Glomerular endothelial cell (primary cell): ENCODE measurements around the gene PKDREJ. TPM values are rescaled to one million over a fixed set of nuclear protein-coding genes. Genes with fewer than 3 reads are reported as not detected.

Source experiments
- DNase-seq: peaks from one replicate; pipeline ENCODE4 v3.0.0-alpha.2; 2011; ENCODE audit warnings: low read depth, low spot score; ENCODE audit errors: extremely low read depth
- total RNA-seq: library from RNA; depleted of rRNA; stranded (reverse); fragments of >200 nt; gene quantifications from 2 replicates; pipeline ENCODE4 v1.2.3, GENCODE V29; 2015

PKDREJ gene
- total RNA-seq, 1 donor from 2014 or later: not detected

GRCh38 chr22:46290121-46290842, 27.1 kb upstream of the PKDREJ start:
- no peak for DNase-seq

- no peak for DNase-seq
Measured at GRCh38 chr22:46289244-46289891, 26.2 kb upstream of the PKDREJ start.

GRCh38 chr22:46288846-46289243, 25.7 kb upstream of the PKDREJ start:
- no peak for DNase-seq

GRCh38 chr22:46287873-46288751, 25.0 kb upstream of the PKDREJ start:
- DNase-seq: no peak

- DNase-seq: no peak
Measured at GRCh38 chr22:46286941-46287872, 24.1 kb upstream of the PKDREJ start.

- no peak for DNase-seq
Measured at GRCh38 chr22:46286006-46286405, 22.9 kb upstream of the PKDREJ start.

- DNase-seq: no peak
Measured at GRCh38 chr22:46281866-46282678, 18.9 kb upstream of the PKDREJ start.

- no peak for DNase-seq
Measured at GRCh38 chr22:46280999-46281623, 18.0 kb upstream of the PKDREJ start.

- no peak for DNase-seq
Measured at GRCh38 chr22:46280063-46280817, 17.1 kb upstream of the PKDREJ start.

GRCh38 chr22:46278656-46279645, 15.8 kb upstream of the PKDREJ start:
- no peak for DNase-seq

- no peak for DNase-seq
Measured at GRCh38 chr22:46276563-46276962, 13.4 kb upstream of the PKDREJ start.

- no peak for DNase-seq
Measured at GRCh38 chr22:46275455-46276122, 12.4 kb upstream of the PKDREJ start.

GRCh38 chr22:46274381-46274780, 11.2 kb upstream of the PKDREJ start:
- DNase-seq: no peak

GRCh38 chr22:46273432-46274148, 10.4 kb upstream of the PKDREJ start:
- DNase-seq: no peak

GRCh38 chr22:46272762-46273431, 9.8 kb upstream of the PKDREJ start:
- no peak for DNase-seq
